Measurements from ENCODE around the gene DBN1.

DBN1 gene

DNA sequence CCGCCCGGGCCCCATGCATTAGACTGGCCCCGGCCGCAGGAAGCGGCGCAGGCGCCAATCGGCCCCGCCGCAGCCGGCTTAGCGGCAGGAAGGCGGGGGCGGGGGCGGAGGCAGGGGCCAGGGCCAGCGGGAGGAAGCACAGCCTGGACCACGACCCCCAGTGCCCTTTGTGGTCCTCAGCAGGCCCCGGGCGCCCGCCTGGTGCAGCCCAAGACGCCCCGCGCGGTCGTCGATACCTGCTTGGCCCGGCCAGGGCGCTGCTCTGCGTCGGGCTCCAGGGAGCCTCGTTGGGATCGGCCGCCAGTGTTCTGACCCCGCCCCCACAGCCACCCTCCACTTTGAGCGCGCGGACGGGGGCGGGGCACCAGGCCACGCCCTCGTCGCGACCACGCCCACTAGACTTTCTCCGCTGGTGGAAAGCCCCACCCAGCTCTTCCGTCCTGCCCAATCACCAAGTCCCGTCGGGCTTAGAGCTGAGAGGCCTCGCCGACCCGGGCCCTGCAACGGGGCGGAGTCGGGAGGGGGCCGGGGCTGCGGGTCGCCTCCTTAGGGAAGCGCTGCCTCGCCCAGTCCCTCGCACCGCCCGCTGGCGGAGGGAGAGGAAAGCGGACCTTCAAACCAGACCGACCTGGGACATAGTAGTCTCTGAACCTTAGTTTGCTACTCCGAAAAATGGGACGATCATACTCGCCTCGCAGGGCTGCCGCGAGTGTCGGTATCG lies 24.0 kb upstream of the DBN1 start, which contains the start of gene PDLIM7:
Gene PDLIM7 (minus strand): TSS at position 313 of the 721 bp plus-strand sequence. CDS start 1,092 bp downstream, outside the sequence.
- no peak for TF ChIP-seq CTCF (IDR thresholded peaks at IDR 0.05; ENCODE audit: control extremely low read depth, extremely low read depth, low read depth, missing control alignments)
- ChIA-PET CTCF (interaction anchor here (0.9 to 11.1 kb wide), 9 partner anchors 9 to 387 kb away, joined by 3 to 87 read pairs (median 6); partner anchors contain the start of gene DOK3), POLR2A (interaction anchor here (0.6 to 2.4 kb wide), 4 partner anchors 9 to 32 kb away, joined by 3 to 17 read pairs (median 4); partner anchors contain the start of gene DOK3)
- DNase-seq (ENCODE audit: extremely low spot score) = peak; percentile 97

DNA sequence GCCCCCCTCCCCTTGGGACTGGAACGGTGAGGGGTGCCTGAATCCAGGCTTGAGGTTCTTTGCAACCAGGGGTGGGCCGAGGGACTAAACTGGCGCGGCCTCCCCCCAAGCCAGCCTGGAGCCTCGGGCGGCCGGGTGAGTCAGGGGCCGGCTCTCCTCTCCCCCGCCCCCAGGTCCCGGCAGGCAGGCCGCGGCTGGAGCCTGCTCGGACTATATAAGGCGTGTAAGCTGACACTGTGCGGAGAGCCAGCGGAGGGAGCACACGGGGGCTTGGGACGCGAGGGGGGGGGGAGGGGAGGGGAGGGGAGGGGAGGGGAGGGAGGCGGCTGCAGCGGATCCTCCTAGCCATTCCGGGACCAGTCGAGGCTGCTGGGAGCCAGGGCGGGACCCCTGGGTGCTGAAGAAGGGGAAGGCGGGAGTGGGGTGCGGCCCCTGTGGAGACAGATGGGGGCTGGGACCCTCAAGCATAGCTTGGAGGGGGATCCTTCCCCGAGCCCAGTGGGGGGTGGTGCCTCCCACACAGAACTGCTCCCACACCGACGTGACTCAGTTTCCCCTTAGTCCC lies 23.4 kb upstream of the DBN1 start:
- CTCF ChIA-PET = interaction anchor here (0.9 to 11.1 kb wide), 11 partner anchors 8 to 387 kb away, joined by 3 to 87 read pairs (median 5); partner anchors contain the start of gene DOK3
- DNase-seq (ENCODE audit: extremely low spot score) = peak; percentile 71
- no peak for TF ChIP-seq CTCF (IDR thresholded peaks at IDR 0.05; ENCODE audit: control extremely low read depth, extremely low read depth, low read depth, missing control alignments)

DNA sequence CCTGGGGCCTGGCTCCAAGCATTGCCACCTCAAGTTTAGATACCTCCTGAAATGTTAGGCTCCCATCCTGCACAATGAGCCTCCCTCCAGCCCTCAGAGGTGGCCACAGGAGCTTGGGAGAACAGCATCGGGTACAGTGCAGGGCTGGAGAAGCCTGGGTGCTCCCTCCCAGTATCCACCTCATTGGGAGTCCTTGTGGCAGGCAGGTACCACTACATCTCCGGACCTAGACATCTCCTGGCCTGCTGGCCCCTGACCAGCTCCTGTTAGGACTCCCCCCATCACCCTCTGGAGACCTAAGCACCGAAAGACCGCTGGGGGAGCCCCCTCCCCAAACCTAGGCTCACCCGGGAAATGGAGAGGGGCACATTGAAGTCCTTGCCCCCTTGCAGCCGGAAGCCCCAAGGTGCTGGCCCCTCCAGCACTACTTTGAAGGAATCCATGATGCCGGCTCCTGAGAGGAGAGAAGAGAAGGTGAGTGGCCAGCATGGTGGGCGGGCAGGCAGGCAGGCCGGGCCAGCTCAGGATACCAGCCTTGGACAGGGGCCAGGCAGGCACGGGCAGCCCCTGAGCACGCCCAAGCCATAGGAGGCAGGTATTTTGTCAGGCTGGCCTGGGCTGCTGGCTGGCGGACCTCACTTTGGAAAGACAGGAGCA lies 22.8 kb upstream of the DBN1 start:
- ChIA-PET POLR2A (interaction anchor here (2.4 kb wide), 1 partner anchor 13 kb away, joined by 17 read pairs; the partner anchor contains the start of gene DOK3), CTCF (interaction anchor here (1.1 to 11.1 kb wide), 8 partner anchors 9 to 106 kb away, joined by 3 to 87 read pairs (median 11); partner anchors contain the start of gene DOK3)
- TF ChIP-seq CTCF (IDR thresholded peaks at IDR 0.05; ENCODE audit: control extremely low read depth, extremely low read depth, low read depth, missing control alignments) = no peak
- DNase-seq (ENCODE audit: extremely low spot score) = peak; percentile 37

More for the DNA sequence above, 23.4 kb upstream of the DBN1 start:
- POLR2A ChIA-PET = interaction anchor here (0.6 to 2.4 kb wide), 4 partner anchors 9 to 31 kb away, joined by 3 to 17 read pairs (median 4); partner anchors contain the start of gene DOK3

DNA sequence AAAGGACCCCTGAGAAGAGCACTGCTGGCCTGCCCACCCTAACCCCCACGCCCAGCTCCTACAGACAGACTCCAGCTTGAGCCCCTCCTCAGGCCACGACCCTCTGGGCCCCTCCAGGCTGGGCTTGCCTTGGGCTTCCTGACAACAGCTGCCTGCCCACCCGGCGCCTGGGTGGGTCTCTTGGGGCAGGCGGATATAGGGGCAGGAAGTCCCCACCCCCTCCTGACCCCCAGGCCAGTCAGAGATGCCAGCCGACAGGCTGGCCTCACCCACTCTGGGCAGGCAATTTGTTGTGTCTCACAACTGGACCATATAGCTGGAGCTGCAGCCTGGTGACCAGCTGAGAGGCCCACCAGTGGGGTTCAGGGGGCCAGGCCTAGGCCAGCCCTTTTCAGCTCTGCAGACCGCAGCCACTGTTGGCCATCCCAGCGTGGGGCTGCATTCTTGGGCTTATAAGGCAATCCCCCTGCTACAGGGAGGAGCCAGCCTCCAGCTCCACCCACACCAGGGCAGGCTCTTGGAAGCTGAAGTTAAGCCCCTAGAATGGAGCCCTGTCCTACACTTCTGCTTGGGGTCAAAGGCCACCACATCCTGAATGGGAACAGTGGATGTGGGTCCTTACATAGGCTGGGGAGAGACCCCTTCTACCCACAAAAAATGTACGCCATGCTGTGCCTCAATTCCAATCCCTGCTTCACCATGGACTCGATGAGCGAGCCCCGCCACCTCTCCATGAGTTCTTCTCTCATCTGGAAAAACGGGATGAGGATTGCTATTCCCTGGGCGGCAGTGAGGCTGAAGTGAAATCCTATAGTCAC lies 22.0 kb upstream of the DBN1 start:
- DNase-seq (ENCODE audit: extremely low spot score) = peak; percentile 55
- POLR2A ChIA-PET = interaction anchor here (0.6 to 2.4 kb wide), 2 partner anchors 13 to 14 kb away, joined by 5 to 17 read pairs; partner anchors contain the start of gene DOK3
- CTCF ChIA-PET = interaction anchor here (0.6 to 11.1 kb wide), 12 partner anchors 9 to 186 kb away, joined by 3 to 87 read pairs (median 6); partner anchors contain the start of gene DOK3

More for the DNA sequence above, 22.0 kb upstream of the DBN1 start:
- TF ChIP-seq CTCF (IDR thresholded peaks at IDR 0.05; ENCODE audit: control extremely low read depth, extremely low read depth, low read depth, missing control alignments) = no peak

All from GM10248 (cell line).